OCI-LY7 (cell line): ENCODE data around the gene BTG4. TPM values are rescaled to one million over a fixed set of nuclear protein-coding genes. Genes with fewer than 3 reads are reported as not detected.

Experiments
- BruUV-seq: library from RNA; stranded (reverse); fragments of 400-500 nt; replicated peaks from 2 replicates; lab custom pipeline; 2021; lab: Mats Ljungman, UMichigan
- CTCF ChIA-PET: fragments of 300-600 bp; sonication (Branson Sonifier 250); formaldehyde crosslinking; loops from one replicate; lab custom pipeline; 2022; ENCODE audit warnings: antibody characterized with exemption; ENCODE audit not compliant: unreplicated experiment; lab: Charles Lee
- POLR2A ChIA-PET: fragments of 300-600 bp; sonication (Branson Sonifier 250); formaldehyde crosslinking; loops from one replicate; lab custom pipeline; 2022; ENCODE audit warnings: antibody characterized with exemption; lab: Charles Lee
- DNase-seq: peaks from one replicate; pipeline ENCODE4 v3.0.0-alpha.2; 2015; ENCODE audit warnings: low spot score
- H2AFZ ChIP-seq: fragments of 200-600 bp; sonication (generic), shearing (Covaris generic); 2 replicates; pipeline ENCODE4 v1.6.1; 2014; ENCODE audit warnings: mild to moderate bottlenecking, antibody characterized with exemption, low read length, moderate library complexity
- H3K27ac ChIP-seq: fragments of 200-600 bp; sonication (generic); 2 replicates; pipeline ENCODE4 v1.5.1; 2014; ENCODE audit warnings: mixed run types, low read depth, mild to moderate bottlenecking, moderate library complexity, low read length, inconsistent platforms; ENCODE audit not compliant: poor library complexity, severe bottlenecking
- H3K36me3 ChIP-seq: fragments of 200-600 bp; sonication (generic); 2 replicates; pipeline ENCODE4 v1.6.1; 2014; ENCODE audit warnings: mild to moderate bottlenecking, antibody characterized with exemption, low read length, moderate library complexity, mixed read lengths; ENCODE audit not compliant: insufficient read depth
- H3K4me1 ChIP-seq: fragments of 200-600 bp; sonication (generic); 2 replicates; pipeline ENCODE4 v1.5.1; 2014; ENCODE audit warnings: mild to moderate bottlenecking, low read length; ENCODE audit not compliant: insufficient read depth, poor library complexity, severe bottlenecking
- H3K4me2 ChIP-seq: fragments of 200-600 bp; sonication (generic); 2 replicates; pipeline ENCODE4 v1.6.1; 2014; ENCODE audit warnings: mild to moderate bottlenecking, low read length
- H3K4me3 ChIP-seq: fragments of 200-600 bp; sonication (generic); 2 replicates; pipeline ENCODE4 v1.5.1; 2014; ENCODE audit warnings: mild to moderate bottlenecking, low read depth, low read length; ENCODE audit not compliant: poor library complexity, severe bottlenecking
- H3K79me2 ChIP-seq: fragments of 200-600 bp; sonication (generic); 2 replicates; pipeline ENCODE4 v1.6.1; 2016; ENCODE audit warnings: low read depth, mild to moderate bottlenecking, low read length, moderate library complexity, mixed read lengths; ENCODE audit not compliant: insufficient read depth
- H3K9me2 ChIP-seq: fragments of 200-600 bp; sonication (generic); 2 replicates; pipeline ENCODE4 v1.6.1; 2016; ENCODE audit warnings: mild to moderate bottlenecking, low read length, mixed read lengths; ENCODE audit not compliant: insufficient read depth
- H3K9me3 ChIP-seq: fragments of 200-600 bp; sonication (generic); 2 replicates; pipeline ENCODE4 v1.6.1; 2014; ENCODE audit warnings: mild to moderate bottlenecking, mixed run types, low read length, mixed read lengths
- H4K20me1 ChIP-seq: fragments of 200-600 bp; sonication (generic); 2 replicates; pipeline ENCODE4 v1.6.1; 2014; ENCODE audit warnings: mild to moderate bottlenecking, antibody characterized with exemption, low read length, moderate library complexity, mixed read lengths; ENCODE audit not compliant: insufficient read depth
- EZH2phosphoT487 ChIP-seq: fragments of 200-600 bp; sonication (generic); IDR thresholded peaks from 2 replicates; pipeline ENCODE4 v1.6.1; 2018; ENCODE audit warnings: low read depth, borderline replicate concordance, mild to moderate bottlenecking, mixed run types, antibody characterized with exemption, low read length, moderate library complexity, mixed read lengths
- intact Hi-C: fragments of 100-400 bp; cut with micrococcal nuclease; formaldehyde crosslinking; loops from one replicate; pipeline ENCODE4 v1.10.0; 2022; ENCODE audit not compliant: unreplicated experiment
- total RNA-seq, 2 experiments: library from RNA; depleted of rRNA in 1 of 2; stranded (reverse); fragments of >200 nt in 1 of 2; shearing (Covaris generic) in 1 of 2; gene quantifications; 2 replicates each; pipeline ENCODE4 v1.2.3, GENCODE V29; 2014 to 2022
- TF ChIP-seq, protein P1 (sequence below): fragments of 200-600 bp; sonication (generic); conservative IDR thresholded peaks from 2 replicates; pipeline ENCODE4 v1.5.1; 2014; ENCODE audit warnings: mild to moderate bottlenecking, antibody characterized with exemption, low read length, moderate library complexity, mixed read lengths

BTG4 gene
- total RNA-seq, 2 experiments from 2014 or later: not detected

DNA sequence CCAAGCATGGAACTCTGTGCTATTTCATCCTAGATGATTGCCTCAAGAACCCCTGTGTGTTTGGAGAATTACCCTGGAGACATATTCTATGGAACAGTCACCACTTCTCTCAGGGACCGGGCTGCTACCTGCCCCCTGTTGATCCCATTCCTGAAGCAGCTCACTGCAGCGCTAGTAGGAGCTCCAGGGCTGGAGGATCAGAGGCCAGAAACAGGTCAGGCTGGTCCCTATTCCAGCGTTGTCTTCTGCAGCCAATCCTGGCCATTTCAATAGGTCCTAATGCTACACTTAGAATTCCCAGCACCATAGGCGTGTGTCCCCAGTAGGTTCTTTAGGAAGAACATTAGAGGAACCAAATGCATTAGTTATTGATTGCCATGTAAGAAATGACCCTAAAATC is 48.9 kb downstream of the BTG4 start:
- Histone ChIP-seq H3K4me2 (no peak overlapping the region), H4K20me1 (no peaks in the 10 kb centered on the region), H2AFZ (no peak overlapping the region), H3K36me3 (no peaks in the 10 kb centered on the region), H3K9me2 (no peaks in the 10 kb centered on the region), H3K79me2 (no peaks in the 10 kb centered on the region), H3K9me3 (no peaks in the 10 kb centered on the region), H3K4me3 (no peak overlapping the region), H3K27ac (no peak overlapping the region), H3K4me1 (no peaks in the 10 kb centered on the region)
- no peak for DNase-seq
- TF ChIP-seq EZH2phosphoT487: no peak
- TF ChIP-seq, protein P1, sequence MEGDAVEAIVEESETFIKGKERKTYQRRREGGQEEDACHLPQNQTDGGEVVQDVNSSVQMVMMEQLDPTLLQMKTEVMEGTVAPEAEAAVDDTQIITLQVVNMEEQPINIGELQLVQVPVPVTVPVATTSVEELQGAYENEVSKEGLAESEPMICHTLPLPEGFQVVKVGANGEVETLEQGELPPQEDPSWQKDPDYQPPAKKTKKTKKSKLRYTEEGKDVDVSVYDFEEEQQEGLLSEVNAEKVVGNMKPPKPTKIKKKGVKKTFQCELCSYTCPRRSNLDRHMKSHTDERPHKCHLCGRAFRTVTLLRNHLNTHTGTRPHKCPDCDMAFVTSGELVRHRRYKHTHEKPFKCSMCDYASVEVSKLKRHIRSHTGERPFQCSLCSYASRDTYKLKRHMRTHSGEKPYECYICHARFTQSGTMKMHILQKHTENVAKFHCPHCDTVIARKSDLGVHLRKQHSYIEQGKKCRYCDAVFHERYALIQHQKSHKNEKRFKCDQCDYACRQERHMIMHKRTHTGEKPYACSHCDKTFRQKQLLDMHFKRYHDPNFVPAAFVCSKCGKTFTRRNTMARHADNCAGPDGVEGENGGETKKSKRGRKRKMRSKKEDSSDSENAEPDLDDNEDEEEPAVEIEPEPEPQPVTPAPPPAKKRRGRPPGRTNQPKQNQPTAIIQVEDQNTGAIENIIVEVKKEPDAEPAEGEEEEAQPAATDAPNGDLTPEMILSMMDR: no peak
- intact Hi-C loops: no loop called here
- no TSS peak for BruUV-seq
- ChIA-PET POLR2A (no interaction called here), CTCF (interaction anchor here (1.8 kb wide), 1 partner anchor 9 kb away, joined by 9 read pairs; no protein-coding TSS in a partner anchor)

DNA sequence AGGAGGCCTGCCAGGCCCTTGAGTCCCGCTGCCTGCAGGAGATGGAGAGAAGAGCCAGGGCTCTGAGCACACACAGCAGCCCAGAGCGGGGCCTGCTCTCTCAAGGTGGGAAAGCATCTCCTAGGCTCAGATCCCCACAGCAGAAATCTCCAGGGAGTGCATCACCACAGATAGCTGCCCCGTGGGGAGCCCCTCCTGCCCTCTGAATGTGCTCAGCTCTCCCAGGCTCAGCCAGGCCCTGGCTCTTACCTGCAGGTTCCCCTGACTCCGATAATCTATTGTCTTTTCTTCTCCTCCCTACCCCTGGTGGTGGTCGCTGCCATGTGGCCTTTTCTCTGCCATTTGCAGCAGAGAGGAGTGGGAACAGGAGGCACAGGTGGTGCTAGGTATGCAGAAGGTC is 49.9 kb downstream of the BTG4 start:
- H3K4me2 ChIP-seq: no peak overlapping the region
- no peak for DNase-seq
- H3K4me3 ChIP-seq: no peak overlapping the region
- intact Hi-C loops: no loop called here
- no peaks in the 10 kb centered on the region for H4K20me1 ChIP-seq
- H3K9me2 ChIP-seq: no peaks in the 10 kb centered on the region
- H3K79me2 ChIP-seq: no peaks in the 10 kb centered on the region
- no peaks in the 10 kb centered on the region for H3K9me3 ChIP-seq
- ChIA-PET POLR2A (interaction anchor here (1.3 kb wide), 1 partner anchor 14 kb away, joined by 3 read pairs; no protein-coding TSS in a partner anchor), CTCF (no interaction called here)
- BruUV-seq: no TSS peak
- no peaks in the 10 kb centered on the region for H3K4me1 ChIP-seq
- H2AFZ ChIP-seq: no peak overlapping the region
- H3K27ac ChIP-seq: no peak overlapping the region
- no peaks in the 10 kb centered on the region for H3K36me3 ChIP-seq
- TF ChIP-seq, protein P1: no peak
- TF ChIP-seq EZH2phosphoT487: no peak

DNA sequence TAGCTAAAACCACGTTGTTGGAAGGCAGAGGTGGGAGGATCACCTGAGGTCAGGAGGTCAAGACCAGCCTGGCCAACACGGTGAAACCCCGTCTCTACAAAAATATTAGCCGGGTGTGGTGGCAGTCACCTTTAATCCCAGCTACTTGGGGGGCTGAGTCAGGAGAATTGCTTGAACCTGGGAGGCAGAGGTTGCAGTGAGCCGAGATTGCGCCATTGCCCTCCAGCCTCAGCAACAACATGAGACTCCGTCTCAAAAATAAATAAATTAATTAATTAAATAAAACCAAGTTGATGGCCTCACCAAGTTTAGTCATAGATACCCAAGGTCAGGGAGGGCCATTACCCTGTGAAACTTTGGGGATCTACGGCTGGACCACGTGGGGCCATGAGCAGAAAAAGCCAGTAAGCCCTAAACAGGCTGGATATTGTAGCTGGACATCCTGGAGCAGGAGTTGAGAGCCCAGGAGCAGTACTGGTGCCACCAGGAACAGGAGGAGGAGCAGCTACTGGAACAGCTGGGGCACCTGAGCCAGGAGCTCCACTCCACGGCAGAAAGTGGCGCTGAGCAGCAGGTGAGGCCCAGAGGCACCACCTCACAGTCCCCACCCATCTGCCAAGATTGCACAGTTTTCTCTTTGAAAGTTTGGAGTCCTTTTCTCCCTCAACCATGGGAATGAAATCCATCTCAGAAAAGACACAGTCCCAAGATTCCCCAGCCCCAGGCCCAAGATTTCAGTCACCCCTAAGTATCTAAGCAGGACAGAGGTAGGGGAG is 50.5 kb downstream of the BTG4 start:
- no TSS peak for BruUV-seq

More for the DNA sequence above, 50.5 kb downstream of the BTG4 start:
- Histone ChIP-seq H3K9me3 (no peaks in the 10 kb centered on the region), H3K4me2 (no peak overlapping the region), H4K20me1 (no peaks in the 10 kb centered on the region), H3K27ac (no peak overlapping the region), H3K36me3 (no peaks in the 10 kb centered on the region), H3K4me3 (no peak overlapping the region), H2AFZ (no peak overlapping the region), H3K4me1 (no peaks in the 10 kb centered on the region), H3K79me2 (no peaks in the 10 kb centered on the region), H3K9me2 (no peaks in the 10 kb centered on the region)
- CTCF ChIA-PET: no interaction called here
- DNase-seq: no peak
- TF ChIP-seq, protein P1: no peak
- no peak for TF ChIP-seq EZH2phosphoT487
- intact Hi-C loops: no loop called here
- POLR2A ChIA-PET: interaction anchor here (1.3 kb wide), 1 partner anchor 15 kb away, joined by 3 read pairs; no protein-coding TSS in a partner anchor
